Measurements from ENCODE around the gene BMAL1.

Gene BMAL1

GRCh38 chr11:13317293-13318080, 39.9 kb downstream of the BMAL1 start:
- no peak for DNase-seq (ENCODE audit: low read depth)

- no peak for DNase-seq (ENCODE audit: low read depth)
Observed at GRCh38 chr11:13318498-13319295, 41.1 kb downstream of the BMAL1 start.

- no peak for DNase-seq (ENCODE audit: low read depth)
Observed at GRCh38 chr11:13320688-13321087, 43.1 kb downstream of the BMAL1 start.

GRCh38 chr11:13321431-13321830, 43.8 kb downstream of the BMAL1 start:
- DNase-seq (ENCODE audit: low read depth): no peak

- DNase-seq (ENCODE audit: low read depth): no peak
Observed at GRCh38 chr11:13324141-13324540, 46.6 kb downstream of the BMAL1 start.

- no peak for DNase-seq (ENCODE audit: low read depth)
Observed at GRCh38 chr11:13324709-13325108, 47.1 kb downstream of the BMAL1 start.

- DNase-seq (ENCODE audit: low read depth): no peak
Observed at GRCh38 chr11:13327421-13327820, 49.8 kb downstream of the BMAL1 start.

- DNase-seq (ENCODE audit: low read depth): no peak
Observed at GRCh38 chr11:13328286-13328685, 50.7 kb downstream of the BMAL1 start.

- DNase-seq (ENCODE audit: low read depth): no peak
Observed at GRCh38 chr11:13329670-13330356, 52.2 kb downstream of the BMAL1 start.

- DNase-seq (ENCODE audit: low read depth): no peak
Observed at GRCh38 chr11:13332124-13332523, 54.5 kb downstream of the BMAL1 start.

GRCh38 chr11:13333456-13333957, 55.9 kb downstream of the BMAL1 start:
- no peak for DNase-seq (ENCODE audit: low read depth)

GRCh38 chr11:13334034-13334786, 56.6 kb downstream of the BMAL1 start:
- no peak for DNase-seq (ENCODE audit: low read depth)

- peak; percentile 39 for DNase-seq (ENCODE audit: low read depth)
Observed at GRCh38 chr11:13335319-13335718, 57.7 kb downstream of the BMAL1 start.

GRCh38 chr11:13336246-13336878, 58.8 kb downstream of the BMAL1 start:
- DNase-seq (ENCODE audit: low read depth): no peak

GRCh38 chr11:13338019-13338426, 60.4 kb downstream of the BMAL1 start:
- no peak for DNase-seq (ENCODE audit: low read depth)

- DNase-seq (ENCODE audit: low read depth): no peak
Observed at GRCh38 chr11:13338427-13339069, 61.0 kb downstream of the BMAL1 start.

GRCh38 chr11:13339195-13340153, 61.9 kb downstream of the BMAL1 start:
- DNase-seq (ENCODE audit: low read depth): peak; percentile 10

GRCh38 chr11:13341026-13341425, 63.4 kb downstream of the BMAL1 start:
- no peak for DNase-seq (ENCODE audit: low read depth)

GRCh38 chr11:13343067-13343466, 65.5 kb downstream of the BMAL1 start:
- no peak for DNase-seq (ENCODE audit: low read depth)

Measured in T-helper 22 cell (primary cell).